ENCODE measurements around the gene GOLGA1.

DNA sequence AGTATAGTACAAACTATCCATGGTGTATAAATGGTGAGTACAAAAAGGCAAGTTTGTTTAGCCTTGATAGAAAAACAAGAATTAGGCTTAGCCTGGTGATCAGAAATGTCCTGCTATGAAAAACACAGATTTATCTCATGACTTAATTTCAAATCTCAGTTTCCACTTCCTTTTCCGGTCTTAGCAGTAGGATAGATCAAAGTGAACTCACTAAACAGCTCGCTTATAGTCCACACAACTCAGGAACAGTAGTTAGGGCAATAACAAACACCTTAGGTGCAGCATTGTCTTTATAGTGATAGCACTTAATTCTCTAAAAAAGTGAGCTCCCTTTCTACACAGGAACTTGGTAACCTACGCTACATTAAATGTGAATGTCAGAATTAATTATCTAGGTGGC, 11.4 kb downstream of the GOLGA1 start:
- no peak for TF ChIP-seq POLR2A (IDR thresholded peaks at IDR 0.05)
- TF ChIP-seq, protein P1, sequence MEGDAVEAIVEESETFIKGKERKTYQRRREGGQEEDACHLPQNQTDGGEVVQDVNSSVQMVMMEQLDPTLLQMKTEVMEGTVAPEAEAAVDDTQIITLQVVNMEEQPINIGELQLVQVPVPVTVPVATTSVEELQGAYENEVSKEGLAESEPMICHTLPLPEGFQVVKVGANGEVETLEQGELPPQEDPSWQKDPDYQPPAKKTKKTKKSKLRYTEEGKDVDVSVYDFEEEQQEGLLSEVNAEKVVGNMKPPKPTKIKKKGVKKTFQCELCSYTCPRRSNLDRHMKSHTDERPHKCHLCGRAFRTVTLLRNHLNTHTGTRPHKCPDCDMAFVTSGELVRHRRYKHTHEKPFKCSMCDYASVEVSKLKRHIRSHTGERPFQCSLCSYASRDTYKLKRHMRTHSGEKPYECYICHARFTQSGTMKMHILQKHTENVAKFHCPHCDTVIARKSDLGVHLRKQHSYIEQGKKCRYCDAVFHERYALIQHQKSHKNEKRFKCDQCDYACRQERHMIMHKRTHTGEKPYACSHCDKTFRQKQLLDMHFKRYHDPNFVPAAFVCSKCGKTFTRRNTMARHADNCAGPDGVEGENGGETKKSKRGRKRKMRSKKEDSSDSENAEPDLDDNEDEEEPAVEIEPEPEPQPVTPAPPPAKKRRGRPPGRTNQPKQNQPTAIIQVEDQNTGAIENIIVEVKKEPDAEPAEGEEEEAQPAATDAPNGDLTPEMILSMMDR (IDR thresholded peaks at IDR 0.05): no peak

All from uterus (tissue), 2 donors.